Neuronal stem cell (in vitro differentiated cells): ENCODE results near the gene RBMS2.
"Not testable (repeated sequence)": the region's sequence is repeated elsewhere in the genome, so short reads cannot be mapped to it uniquely, and the experiment has no call there.

Experiments
- DNase-seq: peaks from one replicate; pipeline ENCODE4 v3.0.0-alpha.2; 2013; ENCODE audit warnings: low spot score
- H2AFZ ChIP-seq: one replicate; pipeline ENCODE4 v1.6.1; 2013; ENCODE audit warnings: mild to moderate bottlenecking, low read length, inconsistent platforms
- H2AK5ac ChIP-seq: 2 replicates; pipeline ENCODE4 v1.6.1; 2013; ENCODE audit warnings: low read depth, mild to moderate bottlenecking, inconsistent platforms, low read length, moderate library complexity, mixed read lengths
- H2BK120ac ChIP-seq: 2 replicates; pipeline ENCODE4 v1.6.1; 2013; ENCODE audit warnings: low read depth, mild to moderate bottlenecking, inconsistent platforms, low read length, moderate library complexity, mixed read lengths
- H2BK12ac ChIP-seq: one replicate; pipeline ENCODE4 v1.6.1; 2013; ENCODE audit warnings: low read length, inconsistent platforms
- H2BK15ac ChIP-seq: 2 replicates; pipeline ENCODE4 v1.6.1; 2013; ENCODE audit warnings: mild to moderate bottlenecking, low read length, inconsistent platforms, mixed read lengths
- H2BK5ac ChIP-seq: one replicate; pipeline ENCODE4 v1.6.1; 2013; ENCODE audit warnings: inconsistent platforms, mild to moderate bottlenecking, low read length, moderate library complexity
- H3K14ac ChIP-seq: one replicate; pipeline ENCODE4 v1.6.1; 2013; ENCODE audit warnings: low read length, inconsistent platforms
- H3K18ac ChIP-seq: 2 replicates; pipeline ENCODE4 v1.6.1; 2013; ENCODE audit warnings: low read length, inconsistent platforms
- H3K23ac ChIP-seq: 2 replicates; pipeline ENCODE4 v1.6.1; 2013; ENCODE audit warnings: low read depth, mild to moderate bottlenecking, mixed read lengths, low read length, inconsistent platforms; ENCODE audit not compliant: poor library complexity
- H3K27ac ChIP-seq: replicated peaks from 3 replicates; pipeline ENCODE4 v1.5.1; 2013; ENCODE audit warnings: low read length, inconsistent platforms
- H3K27me3 ChIP-seq, 3 experiments: 2 replicates each; pipeline ENCODE4 v1.6.1; 2013; ENCODE audit warnings: low read length in 3 of 3, mild to moderate bottlenecking in 2 of 3, inconsistent platforms in 1 of 3, low read depth in 1 of 3, mixed read lengths in 1 of 3, moderate library complexity in 1 of 3; ENCODE audit not compliant: control insufficient read depth in 3 of 3, insufficient read depth in 3 of 3
- H3K36me3 ChIP-seq, 2 donors: replicated peaks in 1 of 2; 2 replicates each; pipeline ENCODE4 v1.6.1; 2013; ENCODE audit warnings: low read length in 2 of 2; ENCODE audit not compliant: control insufficient read depth in 2 of 2, insufficient read depth in 2 of 2
- H3K4ac ChIP-seq: 2 replicates; pipeline ENCODE4 v1.6.1; 2013; ENCODE audit warnings: inconsistent platforms, mild to moderate bottlenecking, low read length, moderate library complexity
- H3K4me1 ChIP-seq, 2 donors: 1 replicate in 1 of 2; 2 replicates in 1 of 2; pipeline ENCODE4 v1.6.1; 2013; ENCODE audit warnings: low read length in 2 of 2, low read depth in 1 of 2; ENCODE audit not compliant: control insufficient read depth in 2 of 2, insufficient read depth in 1 of 2
- H3K4me2 ChIP-seq: one replicate; pipeline ENCODE4 v1.6.1; 2013; ENCODE audit warnings: mild to moderate bottlenecking, low read length, inconsistent platforms; ENCODE audit not compliant: insufficient read depth, poor library complexity, severe bottlenecking
- H3K4me3 ChIP-seq, 2 donors: 2 replicates each; pipeline ENCODE4 v1.5.1; 2013; ENCODE audit warnings: low read length in 2 of 2, mild to moderate bottlenecking in 2 of 2, inconsistent platforms in 1 of 2, moderate library complexity in 1 of 2
- H3K79me1 ChIP-seq: one replicate; pipeline ENCODE4 v1.6.1; 2013; ENCODE audit warnings: low read depth, mild to moderate bottlenecking, inconsistent platforms, low read length, moderate library complexity
- H3K9ac ChIP-seq: one replicate; pipeline ENCODE4 v1.6.1; 2013; ENCODE audit warnings: mild to moderate bottlenecking, low read depth, low read length, inconsistent platforms; ENCODE audit not compliant: poor library complexity
- H3K9me3 ChIP-seq, 2 donors: replicated peaks in 1 of 2; 2 replicates each; pipeline versions ENCODE3 to v1.6.1; 2013; ENCODE audit warnings: low read length in 2 of 2, mild to moderate bottlenecking in 2 of 2, inconsistent platforms in 1 of 2, low read depth in 1 of 2, mixed read lengths in 1 of 2, moderate library complexity in 1 of 2; ENCODE audit not compliant: control insufficient read depth in 2 of 2, insufficient read depth in 1 of 2
- H4K8ac ChIP-seq: one replicate; pipeline ENCODE4 v1.6.1; 2013; ENCODE audit warnings: low read depth, mild to moderate bottlenecking, inconsistent platforms, low read length, moderate library complexity
- H4K91ac ChIP-seq: one replicate; pipeline ENCODE4 v1.6.1; 2013; ENCODE audit warnings: low read length, low read depth, mild to moderate bottlenecking, inconsistent platforms; ENCODE audit not compliant: poor library complexity
- WGBS, 2 donors: extraction: QIAGEN DNeasy Blood & Tissue Kit; methylation state at CpG; one replicate each; pipeline ENCODE4 v1.1.7; 2013; ENCODE audit warnings: missing lambda C conversion rate in 2 of 2, mixed read lengths in 1 of 2; ENCODE audit not compliant: insufficient read length in 2 of 2, insufficient replicate concordance in 1 of 2; ENCODE audit errors: extremely low coverage in 2 of 2; 5-methylcytosine and 5-hydroxymethylcytosine counted together

The RBMS2 gene

GRCh38 chr12:56574210-56574609 lies 52.6 kb downstream of the RBMS2 start:
- H3K36me3 ChIP-seq = peaks cover 5 to 24% of the 10 kb centered on the region in 2 donors
- no CpG with 5 or more reads among the region's 2 CpGs for WGBS, 2 donors
- no peaks in the 10 kb centered on the region for H3K9me3 ChIP-seq
- H4K8ac ChIP-seq = no peak overlapping the region
- DNase-seq = no peak
- no peak overlapping the region for H2BK5ac ChIP-seq
- peaks cover 0 to 2% of the 10 kb centered on the region in 2 donors for H3K4me1 ChIP-seq
- H3K4me2 ChIP-seq = no peak overlapping the region
- H3K9ac ChIP-seq = no peak overlapping the region
- no peak overlapping the region for H2BK15ac ChIP-seq
- no peak overlapping the region for H2AK5ac ChIP-seq
- no peak overlapping the region for H3K4ac ChIP-seq
- no peak overlapping the region for H3K27ac ChIP-seq
- no peak overlapping the region for H2BK12ac ChIP-seq
- H3K27me3 ChIP-seq = no peaks in the 10 kb centered on the region
- H3K18ac ChIP-seq = no peak overlapping the region
- H3K79me1 ChIP-seq = no peaks in the 10 kb centered on the region
- H3K23ac ChIP-seq = no peak overlapping the region
- H2AFZ ChIP-seq = no peak overlapping the region
- H3K4me3 ChIP-seq = no peak overlapping the region
- H4K91ac ChIP-seq = no peak overlapping the region
- no peak overlapping the region for H3K14ac ChIP-seq
- no peak overlapping the region for H2BK120ac ChIP-seq

GRCh38 chr12:56577248-56577647 lies 55.6 kb downstream of the RBMS2 start:
- not testable (repeated sequence) for H3K27me3 ChIP-seq, H3K14ac ChIP-seq, H3K23ac ChIP-seq, H3K4me3 ChIP-seq, H3K27ac ChIP-seq, H4K8ac ChIP-seq, H3K4ac ChIP-seq, H2BK120ac ChIP-seq, H3K79me1 ChIP-seq, H3K18ac ChIP-seq, H3K4me1 ChIP-seq, DNase-seq, H2AK5ac ChIP-seq, H2BK15ac ChIP-seq, H2AFZ ChIP-seq, H3K9ac ChIP-seq, H3K4me2 ChIP-seq, H4K91ac ChIP-seq, H2BK12ac ChIP-seq, H3K9me3 ChIP-seq, H2BK5ac ChIP-seq
- peaks cover 4 to 33% of the 10 kb centered on the region in 2 donors for H3K36me3 ChIP-seq
- no CpG with 5 or more reads among the region's 7 CpGs for WGBS, 2 donors

GRCh38 chr12:56578983-56579546 lies 57.4 kb downstream of the RBMS2 start:
- no CpG with 5 or more reads among the region's 10 CpGs for WGBS, 2 donors
- Histone ChIP-seq H2BK5ac (no peak overlapping the region), H3K27me3 (no peaks in the 10 kb centered on the region), H3K4me3 (no peak overlapping the region), H3K14ac (no peak overlapping the region), H3K4me1 (no peaks in the 10 kb centered on the region), H3K27ac (no peak overlapping the region), H3K4ac (no peak overlapping the region), H2AK5ac (no peak overlapping the region), H2BK120ac (no peak overlapping the region), H3K18ac (no peak overlapping the region), H3K9ac (no peak overlapping the region), H4K91ac (no peak overlapping the region), H3K23ac (no peak overlapping the region), H2BK15ac (no peak overlapping the region), H3K4me2 (no peak overlapping the region), H4K8ac (no peak overlapping the region), H3K36me3 (peaks cover 2 to 27% of the 10 kb centered on the region in 2 donors), H2BK12ac (no peak overlapping the region), H2AFZ (no peak overlapping the region), H3K9me3 (no peaks in the 10 kb centered on the region), H3K79me1 (no peaks in the 10 kb centered on the region)
- DNase-seq = no peak

- no CpG with 5 or more reads among the region's 10 CpGs for WGBS, 2 donors
- H4K91ac ChIP-seq = no peak overlapping the region
- H2BK12ac ChIP-seq = no peak overlapping the region
- no peak overlapping the region for H3K4me2 ChIP-seq
- no peaks in the 10 kb centered on the region for H3K79me1 ChIP-seq
- no peak overlapping the region for H2BK5ac ChIP-seq
- DNase-seq = no peak
- no peak overlapping the region for H3K18ac ChIP-seq
- no peak overlapping the region for H4K8ac ChIP-seq
- H3K23ac ChIP-seq = no peak overlapping the region
- no peaks in the 10 kb centered on the region for H3K9me3 ChIP-seq
- no peak overlapping the region for H2BK15ac ChIP-seq
- H3K36me3 ChIP-seq = peaks cover 2 to 27% of the 10 kb centered on the region in 2 donors
- no peak overlapping the region for H3K27ac ChIP-seq
- no peak overlapping the region for H2BK120ac ChIP-seq
- H3K9ac ChIP-seq = no peak overlapping the region
- H3K4me3 ChIP-seq = no peak overlapping the region
- no peaks in the 10 kb centered on the region for H3K27me3 ChIP-seq
- no peak overlapping the region for H3K4ac ChIP-seq
- H2AK5ac ChIP-seq = no peak overlapping the region
- no peak overlapping the region for H2AFZ ChIP-seq
- H3K14ac ChIP-seq = no peak overlapping the region
- no peaks in the 10 kb centered on the region for H3K4me1 ChIP-seq
These were observed 60.0 kb downstream of the RBMS2 start for GRCh38 chr12:56581418-56582145.
